GM12878 (cell line): ENCODE measurements around the gene NTRK3. TPM values are rescaled to one million over a fixed set of nuclear protein-coding genes. Genes with fewer than 3 reads are reported as not detected.

Experiments
- ATAC-seq: fragments of 200-7000 bp; cut with Tn5 transposase; 3 replicates; pipeline ENCODE4 v1.9.1; 2020; ENCODE audit warnings: mild to moderate bottlenecking, moderate library complexity
- BruUV-seq: library from RNA; stranded (reverse); fragments of 400-500 nt; replicated peaks from 2 replicates; lab custom pipeline; 2021; lab: Mats Ljungman, UMichigan
- CTCF ChIA-PET: fragments of 300-600 bp; sonication (Branson Sonifier 250); formaldehyde crosslinking; extraction: SDS; loops from one replicate; lab custom pipeline; 2021; ENCODE audit warnings: inconsistent platforms; lab: Yijun Ruan, JAX
- POLR2A ChIA-PET: fragments of 350-600 bp; formaldehyde crosslinking; extraction: SDS; loops from one replicate; lab custom pipeline; 2021; ENCODE audit warnings: inconsistent platforms; lab: Charles Lee
- RAD21 ChIA-PET: fragments of 300-600 bp; sonication (Branson Sonifier 250); formaldehyde crosslinking; loops from one replicate; lab custom pipeline; 2023; ENCODE audit warnings: antibody characterized with exemption; ENCODE audit not compliant: unreplicated experiment; lab: Charles Lee
- SMC1A ChIA-PET: fragments of 300-600 bp; sonication (Branson Sonifier 250); formaldehyde crosslinking; loops from one replicate; lab custom pipeline; 2023; ENCODE audit not compliant: unreplicated experiment, uncharacterized antibody; lab: Charles Lee
- DNase-seq: peaks from one replicate; pipeline ENCODE4 v3.0.0-alpha.2; 2011; ENCODE audit warnings: low read depth, low spot score
- FAIRE-seq: peaks from 3 replicates; lab custom pipeline; 2011; peaks lifted over from hg19 to GRCh38; lab: Jason Lieb, UNC
- H2AFZ ChIP-seq: 2 replicates; pipeline ENCODE4 v1.6.0; 2011; ENCODE audit warnings: low read depth, low read length, control low read depth; ENCODE audit not compliant: control insufficient read depth
- H3K27ac ChIP-seq: 2 replicates; pipeline ENCODE4 v1.5.1; 2011; ENCODE audit warnings: control low read depth; ENCODE audit not compliant: control insufficient read depth, insufficient read depth
- H3K27me3 ChIP-seq, 2 experiments: replicated peaks in 1 of 2; 2 replicates each; pipeline versions ENCODE4 v1.6.0 to v1.6.1; 2011; ENCODE audit warnings: low read length in 1 of 2; ENCODE audit not compliant: control insufficient read depth in 2 of 2, insufficient read depth in 2 of 2
- H3K36me3 ChIP-seq, 2 experiments: 2 replicates each; pipeline ENCODE4 v1.5.1; 2011; ENCODE audit warnings: low read length in 1 of 2; ENCODE audit not compliant: control insufficient read depth in 2 of 2, insufficient read depth in 2 of 2
- H3K4me1 ChIP-seq: 2 replicates; pipeline ENCODE4 v1.6.1; 2011; ENCODE audit warnings: mild to moderate bottlenecking, low read length, moderate library complexity, mixed read lengths; ENCODE audit not compliant: control insufficient read depth, insufficient read depth
- H3K4me2 ChIP-seq: 2 replicates; pipeline ENCODE4 v1.6.0; 2011; ENCODE audit warnings: control low read depth; ENCODE audit not compliant: control insufficient read depth, insufficient read depth
- H3K4me3 ChIP-seq: fragments of 200-600 bp; sonication (generic); 2 replicates; pipeline ENCODE4 v1.5.1; 2016
- H3K79me2 ChIP-seq: 2 replicates; pipeline ENCODE4 v1.6.0; 2011; ENCODE audit warnings: low read length; ENCODE audit not compliant: control insufficient read depth, insufficient read depth
- H3K9ac ChIP-seq: 2 replicates; pipeline ENCODE4 v1.8.0; 2011; ENCODE audit warnings: low read length, control low read depth, mixed read lengths; ENCODE audit not compliant: control insufficient read depth, insufficient read depth
- H3K9me3 ChIP-seq: replicated peaks from 3 replicates; pipeline ENCODE4 v1.5.1; 2011; ENCODE audit warnings: mild to moderate bottlenecking, low read length; ENCODE audit not compliant: control insufficient read depth, insufficient read depth
- H4K20me1 ChIP-seq: 2 replicates; pipeline ENCODE4 v1.6.0; 2011; ENCODE audit not compliant: control insufficient read depth, insufficient read depth
- ASH2L ChIP-seq: fragments of 300-600, 200-600 bp; sonication (generic); IDR thresholded peaks from 2 replicates; pipeline ENCODE4 v1.6.1; 2017; ENCODE audit warnings: low read depth, mild to moderate bottlenecking, borderline replicate concordance
- MYB ChIP-seq: fragments of 150-350 bp; IDR thresholded peaks from 2 replicates; pipeline ENCODE4 v1.6.1; 2014; ENCODE audit warnings: mild to moderate bottlenecking, low read depth, low read length, borderline replicate concordance
- SMAD1 ChIP-seq: fragments of 450-650 bp; IDR thresholded peaks from 2 replicates; pipeline ENCODE4 v1.6.1; 2018; ENCODE audit warnings: mild to moderate bottlenecking, low read depth; ENCODE audit not compliant: partially characterized antibody
- SREBF1 ChIP-seq: IDR thresholded peaks from 2 replicates; pipeline ENCODE4 v1.6.1; 2012; ENCODE audit warnings: mild to moderate bottlenecking, low read length
- TCF12 ChIP-seq: IDR thresholded peaks from 2 replicates; pipeline ENCODE4 v1.6.1; 2011; ENCODE audit warnings: low read depth, mild to moderate bottlenecking, low read length
- WGBS: methylation state at CpG from one replicate; pipeline ENCODE4 v1.1.6; 2016; ENCODE audit warnings: low lambda C conversion rate; ENCODE audit not compliant: insufficient replicate concordance, insufficient coverage; ENCODE audit errors: missing lambda C conversion rate; 5-methylcytosine and 5-hydroxymethylcytosine counted together
- in situ Hi-C: fragments of 300-500 bp; cut with MboI; formaldehyde crosslinking; loops from 9 replicates; pipeline ENCODE4 v1.14.3; 2018; ENCODE audit warnings: mixed read lengths
- intact Hi-C: fragments of 100-400 bp; cut with micrococcal nuclease; formaldehyde crosslinking; loops from one replicate; pipeline ENCODE4 v1.14.2; 2022; ENCODE audit not compliant: unreplicated experiment
- polyA plus RNA-seq, 11 experiments: library from polyadenylated mRNA; depleted of rRNA in 4 of 11; unstranded in 6 of 11; stranded (reverse) in 5 of 11; fragments of >200 nt; fragmentation: Nextera tagmentation in 4 of 11; fragmentation: Illumina TruSeq in 1 of 11; extraction: Ambion mirVana in 4 of 11; extraction: Trizol in 1 of 11; gene quantifications; 1 replicate in 1 of 11; 2 replicates in 10 of 11; pipeline versions ENCODE4 v1.2.1 to v1.2.3, GENCODE V29; 2011 to 2016; ENCODE audit warnings: inconsistent platforms in 2 of 11, missing spikeins in 2 of 11, low read depth in 1 of 11
- total RNA-seq, 4 experiments: library from RNA; depleted of rRNA in 3 of 4; stranded (reverse); fragments of >200 nt in 3 of 4; fragmentation: Illumina TruSeq in 1 of 4; extraction: Trizol in 1 of 4; gene quantifications; 2 replicates each; pipeline versions ENCODE4 v1.2.1 to v1.2.3, GENCODE V29; 2013 to 2021
- TF ChIP-seq, protein P1 (sequence below): IDR thresholded peaks from 2 replicates; pipeline ENCODE4 v1.6.1; 2012; ENCODE audit warnings: low read depth, low read length, improper control_type of control experiment
- TF ChIP-seq, protein P2 (sequence below): fragments of 450-650 bp; IDR thresholded peaks from 2 replicates; pipeline ENCODE4 v1.6.1; 2017; ENCODE audit warnings: borderline replicate concordance
- TF ChIP-seq, protein P3 (sequence below): IDR thresholded peaks from 2 replicates; pipeline ENCODE4 v1.6.1; 2012; ENCODE audit warnings: low read depth, low read length, improper control_type of control experiment
- TF ChIP-seq, protein P4 (sequence below): fragments of 450-650 bp; IDR thresholded peaks from 2 replicates; pipeline ENCODE4 v1.6.1; 2018; ENCODE audit warnings: mild to moderate bottlenecking, low read depth, moderate library complexity; ENCODE audit not compliant: partially characterized antibody
- TF ChIP-seq, protein P5 (sequence below): fragments of 450-650 bp; IDR thresholded peaks from 2 replicates; pipeline ENCODE4 v1.6.1; 2017; ENCODE audit warnings: mild to moderate bottlenecking, low read depth, inconsistent platforms; ENCODE audit not compliant: poor library complexity, severe bottlenecking
- TF ChIP-seq, protein P6 (sequence below): IDR thresholded peaks from 2 replicates; pipeline ENCODE4 v1.6.1; 2012; ENCODE audit warnings: improper control_type of control experiment, low read depth, low read length; ENCODE audit not compliant: insufficient replicate concordance

NTRK3 gene
- total and polyA plus RNA-seq, 10 of the 15 experiments (the other 5 are each of a cell fraction or from before 2014, with no cell fraction given), result not detected

DNA sequence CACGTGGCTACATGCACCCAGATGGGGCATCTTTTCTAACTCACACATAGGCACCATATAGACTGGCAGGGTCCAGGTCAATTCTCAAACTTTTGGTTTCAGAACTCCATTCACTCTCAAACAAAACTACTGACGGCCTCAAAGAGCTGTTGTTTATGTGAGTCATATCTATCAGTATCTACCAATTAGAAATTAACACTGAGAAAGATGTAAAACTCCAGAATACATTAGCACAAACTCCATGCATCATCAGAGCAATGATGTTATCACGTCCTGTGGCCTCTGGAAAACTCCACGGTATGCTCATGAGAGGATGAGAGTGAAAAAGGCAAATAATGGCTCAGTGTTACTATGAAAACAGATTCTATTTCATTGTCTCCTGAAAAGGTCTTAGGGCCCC is 116.1 kb downstream of the NTRK3 start:
- no peaks in the 10 kb centered on the region for H3K4me1 ChIP-seq
- ATAC-seq (no peak), FAIRE-seq (no peak), DNase-seq (no peak)
- no peak overlapping the region for H3K4me2 ChIP-seq
- in situ Hi-C loops (no loop called here), intact Hi-C loops (no loop called here)
- H3K9ac ChIP-seq, result no peak overlapping the region
- H2AFZ ChIP-seq, result no peak overlapping the region
- ChIA-PET CTCF (no interaction called here), SMC1A (no interaction called here), RAD21 (no interaction called here), POLR2A (no interaction called here)
- H3K79me2 ChIP-seq, result no peaks in the 10 kb centered on the region
- H3K27ac ChIP-seq, result no peak overlapping the region
- H3K9me3 ChIP-seq, result no peaks in the 10 kb centered on the region
- H3K27me3 ChIP-seq, result no peaks in the 10 kb centered on the region; a peak in 1 of 4 replicates
- BruUV-seq, result no TSS peak
- WGBS, result 2% methylated on average over 4 of the region's 4 CpGs
- H4K20me1 ChIP-seq, result no peaks in the 10 kb centered on the region
- no peaks in the 10 kb centered on the region for H3K36me3 ChIP-seq
- no peak overlapping the region for H3K4me3 ChIP-seq
- TF ChIP-seq, protein P1, sequence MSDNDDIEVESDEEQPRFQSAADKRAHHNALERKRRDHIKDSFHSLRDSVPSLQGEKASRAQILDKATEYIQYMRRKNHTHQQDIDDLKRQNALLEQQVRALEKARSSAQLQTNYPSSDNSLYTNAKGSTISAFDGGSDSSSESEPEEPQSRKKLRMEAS, result no peak
- TF ChIP-seq SMAD1, result no peak
- TF ChIP-seq, protein P2, sequence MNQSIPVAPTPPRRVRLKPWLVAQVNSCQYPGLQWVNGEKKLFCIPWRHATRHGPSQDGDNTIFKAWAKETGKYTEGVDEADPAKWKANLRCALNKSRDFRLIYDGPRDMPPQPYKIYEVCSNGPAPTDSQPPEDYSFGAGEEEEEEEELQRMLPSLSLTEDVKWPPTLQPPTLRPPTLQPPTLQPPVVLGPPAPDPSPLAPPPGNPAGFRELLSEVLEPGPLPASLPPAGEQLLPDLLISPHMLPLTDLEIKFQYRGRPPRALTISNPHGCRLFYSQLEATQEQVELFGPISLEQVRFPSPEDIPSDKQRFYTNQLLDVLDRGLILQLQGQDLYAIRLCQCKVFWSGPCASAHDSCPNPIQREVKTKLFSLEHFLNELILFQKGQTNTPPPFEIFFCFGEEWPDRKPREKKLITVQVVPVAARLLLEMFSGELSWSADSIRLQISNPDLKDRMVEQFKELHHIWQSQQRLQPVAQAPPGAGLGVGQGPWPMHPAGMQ, result no peak
- no peak for TF ChIP-seq ASH2L
- TF ChIP-seq, protein P3, sequence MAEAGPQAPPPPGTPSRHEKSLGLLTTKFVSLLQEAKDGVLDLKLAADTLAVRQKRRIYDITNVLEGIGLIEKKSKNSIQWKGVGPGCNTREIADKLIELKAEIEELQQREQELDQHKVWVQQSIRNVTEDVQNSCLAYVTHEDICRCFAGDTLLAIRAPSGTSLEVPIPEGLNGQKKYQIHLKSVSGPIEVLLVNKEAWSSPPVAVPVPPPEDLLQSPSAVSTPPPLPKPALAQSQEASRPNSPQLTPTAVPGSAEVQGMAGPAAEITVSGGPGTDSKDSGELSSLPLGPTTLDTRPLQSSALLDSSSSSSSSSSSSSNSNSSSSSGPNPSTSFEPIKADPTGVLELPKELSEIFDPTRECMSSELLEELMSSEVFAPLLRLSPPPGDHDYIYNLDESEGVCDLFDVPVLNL, result no peak
- TF ChIP-seq, protein P4, sequence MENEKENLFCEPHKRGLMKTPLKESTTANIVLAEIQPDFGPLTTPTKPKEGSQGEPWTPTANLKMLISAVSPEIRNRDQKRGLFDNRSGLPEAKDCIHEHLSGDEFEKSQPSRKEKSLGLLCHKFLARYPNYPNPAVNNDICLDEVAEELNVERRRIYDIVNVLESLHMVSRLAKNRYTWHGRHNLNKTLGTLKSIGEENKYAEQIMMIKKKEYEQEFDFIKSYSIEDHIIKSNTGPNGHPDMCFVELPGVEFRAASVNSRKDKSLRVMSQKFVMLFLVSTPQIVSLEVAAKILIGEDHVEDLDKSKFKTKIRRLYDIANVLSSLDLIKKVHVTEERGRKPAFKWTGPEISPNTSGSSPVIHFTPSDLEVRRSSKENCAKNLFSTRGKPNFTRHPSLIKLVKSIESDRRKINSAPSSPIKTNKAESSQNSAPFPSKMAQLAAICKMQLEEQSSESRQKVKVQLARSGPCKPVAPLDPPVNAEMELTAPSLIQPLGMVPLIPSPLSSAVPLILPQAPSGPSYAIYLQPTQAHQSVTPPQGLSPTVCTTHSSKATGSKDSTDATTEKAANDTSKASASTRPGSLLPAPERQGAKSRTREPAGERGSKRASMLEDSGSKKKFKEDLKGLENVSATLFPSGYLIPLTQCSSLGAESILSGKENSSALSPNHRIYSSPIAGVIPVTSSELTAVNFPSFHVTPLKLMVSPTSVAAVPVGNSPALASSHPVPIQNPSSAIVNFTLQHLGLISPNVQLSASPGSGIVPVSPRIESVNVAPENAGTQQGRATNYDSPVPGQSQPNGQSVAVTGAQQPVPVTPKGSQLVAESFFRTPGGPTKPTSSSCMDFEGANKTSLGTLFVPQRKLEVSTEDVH, result no peak
- TF ChIP-seq, protein P5, sequence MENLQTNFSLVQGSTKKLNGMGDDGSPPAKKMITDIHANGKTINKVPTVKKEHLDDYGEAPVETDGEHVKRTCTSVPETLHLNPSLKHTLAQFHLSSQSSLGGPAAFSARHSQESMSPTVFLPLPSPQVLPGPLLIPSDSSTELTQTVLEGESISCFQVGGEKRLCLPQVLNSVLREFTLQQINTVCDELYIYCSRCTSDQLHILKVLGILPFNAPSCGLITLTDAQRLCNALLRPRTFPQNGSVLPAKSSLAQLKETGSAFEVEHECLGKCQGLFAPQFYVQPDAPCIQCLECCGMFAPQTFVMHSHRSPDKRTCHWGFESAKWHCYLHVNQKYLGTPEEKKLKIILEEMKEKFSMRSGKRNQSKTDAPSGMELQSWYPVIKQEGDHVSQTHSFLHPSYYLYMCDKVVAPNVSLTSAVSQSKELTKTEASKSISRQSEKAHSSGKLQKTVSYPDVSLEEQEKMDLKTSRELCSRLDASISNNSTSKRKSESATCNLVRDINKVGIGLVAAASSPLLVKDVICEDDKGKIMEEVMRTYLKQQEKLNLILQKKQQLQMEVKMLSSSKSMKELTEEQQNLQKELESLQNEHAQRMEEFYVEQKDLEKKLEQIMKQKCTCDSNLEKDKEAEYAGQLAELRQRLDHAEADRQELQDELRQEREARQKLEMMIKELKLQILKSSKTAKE, result no peak
- TF ChIP-seq, protein P6, sequence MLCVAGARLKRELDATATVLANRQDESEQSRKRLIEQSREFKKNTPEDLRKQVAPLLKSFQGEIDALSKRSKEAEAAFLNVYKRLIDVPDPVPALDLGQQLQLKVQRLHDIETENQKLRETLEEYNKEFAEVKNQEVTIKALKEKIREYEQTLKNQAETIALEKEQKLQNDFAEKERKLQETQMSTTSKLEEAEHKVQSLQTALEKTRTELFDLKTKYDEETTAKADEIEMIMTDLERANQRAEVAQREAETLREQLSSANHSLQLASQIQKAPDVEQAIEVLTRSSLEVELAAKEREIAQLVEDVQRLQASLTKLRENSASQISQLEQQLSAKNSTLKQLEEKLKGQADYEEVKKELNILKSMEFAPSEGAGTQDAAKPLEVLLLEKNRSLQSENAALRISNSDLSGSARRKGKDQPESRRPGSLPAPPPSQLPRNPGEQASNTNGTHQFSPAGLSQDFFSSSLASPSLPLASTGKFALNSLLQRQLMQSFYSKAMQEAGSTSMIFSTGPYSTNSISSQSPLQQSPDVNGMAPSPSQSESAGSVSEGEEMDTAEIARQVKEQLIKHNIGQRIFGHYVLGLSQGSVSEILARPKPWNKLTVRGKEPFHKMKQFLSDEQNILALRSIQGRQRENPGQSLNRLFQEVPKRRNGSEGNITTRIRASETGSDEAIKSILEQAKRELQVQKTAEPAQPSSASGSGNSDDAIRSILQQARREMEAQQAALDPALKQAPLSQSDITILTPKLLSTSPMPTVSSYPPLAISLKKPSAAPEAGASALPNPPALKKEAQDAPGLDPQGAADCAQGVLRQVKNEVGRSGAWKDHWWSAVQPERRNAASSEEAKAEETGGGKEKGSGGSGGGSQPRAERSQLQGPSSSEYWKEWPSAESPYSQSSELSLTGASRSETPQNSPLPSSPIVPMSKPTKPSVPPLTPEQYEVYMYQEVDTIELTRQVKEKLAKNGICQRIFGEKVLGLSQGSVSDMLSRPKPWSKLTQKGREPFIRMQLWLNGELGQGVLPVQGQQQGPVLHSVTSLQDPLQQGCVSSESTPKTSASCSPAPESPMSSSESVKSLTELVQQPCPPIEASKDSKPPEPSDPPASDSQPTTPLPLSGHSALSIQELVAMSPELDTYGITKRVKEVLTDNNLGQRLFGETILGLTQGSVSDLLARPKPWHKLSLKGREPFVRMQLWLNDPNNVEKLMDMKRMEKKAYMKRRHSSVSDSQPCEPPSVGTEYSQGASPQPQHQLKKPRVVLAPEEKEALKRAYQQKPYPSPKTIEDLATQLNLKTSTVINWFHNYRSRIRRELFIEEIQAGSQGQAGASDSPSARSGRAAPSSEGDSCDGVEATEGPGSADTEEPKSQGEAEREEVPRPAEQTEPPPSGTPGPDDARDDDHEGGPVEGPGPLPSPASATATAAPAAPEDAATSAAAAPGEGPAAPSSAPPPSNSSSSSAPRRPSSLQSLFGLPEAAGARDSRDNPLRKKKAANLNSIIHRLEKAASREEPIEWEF, result no peak
- TF ChIP-seq SREBF1, result no peak
- TF ChIP-seq TCF12, result no peak
- no peak for TF ChIP-seq MYB
